KG1 (cell line): ENCODE data around the gene FAM83E.
"Not testable (repeated sequence)": the region's sequence is repeated elsewhere in the genome, so short reads cannot be mapped to it uniquely, and the experiment has no call there.

Source experiments
- DNase-seq: peaks from one replicate; lab custom pipeline; 2025; lab: John Stamatoyannopoulos, UW

Gene FAM83E

DNA sequence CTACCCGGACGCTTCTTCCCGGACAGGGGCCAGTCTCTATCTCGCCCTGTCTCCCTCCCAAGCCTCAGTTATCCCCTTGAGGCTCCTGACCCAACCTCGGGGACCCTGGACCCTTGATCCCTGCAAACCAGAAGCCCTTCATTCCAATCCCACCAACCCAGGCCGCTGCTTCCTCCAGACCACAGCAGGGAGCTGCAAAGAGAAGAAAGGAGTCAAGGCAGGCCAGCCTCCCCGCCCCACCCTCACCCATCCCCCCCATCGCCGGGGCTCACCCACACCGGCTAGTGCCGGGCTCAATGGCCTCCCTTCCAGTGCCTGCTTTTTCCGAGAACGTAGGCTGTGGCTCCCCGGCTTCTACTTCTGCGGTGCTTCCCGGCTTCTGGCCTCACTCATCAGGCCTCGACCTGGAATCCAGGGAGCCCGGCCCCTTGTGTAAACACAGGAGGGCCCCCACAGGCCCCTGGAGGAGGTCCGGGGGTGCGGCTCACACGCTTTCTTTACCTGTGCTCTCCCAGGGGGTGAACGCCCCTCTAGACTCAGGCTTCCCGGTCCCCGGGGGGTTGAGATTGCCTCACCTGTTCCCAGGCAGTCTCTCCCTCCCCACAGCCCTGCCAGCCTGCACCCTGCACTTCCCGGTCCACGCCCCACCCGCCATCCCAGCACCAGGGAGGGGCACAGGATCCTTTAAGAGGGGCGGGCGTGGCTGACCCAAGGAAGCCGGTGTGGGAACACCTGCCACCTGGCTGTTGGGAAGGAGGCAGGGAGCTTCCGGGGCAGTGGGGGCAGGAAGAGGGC is at the start of gene FAM83E:
Gene FAM83E, minus strand, starts transcription at position 641 of the 795 bp plus-strand sequence. CDS start 1,704 bp downstream, outside the sequence.
- DNase-seq: no peak

DNA sequence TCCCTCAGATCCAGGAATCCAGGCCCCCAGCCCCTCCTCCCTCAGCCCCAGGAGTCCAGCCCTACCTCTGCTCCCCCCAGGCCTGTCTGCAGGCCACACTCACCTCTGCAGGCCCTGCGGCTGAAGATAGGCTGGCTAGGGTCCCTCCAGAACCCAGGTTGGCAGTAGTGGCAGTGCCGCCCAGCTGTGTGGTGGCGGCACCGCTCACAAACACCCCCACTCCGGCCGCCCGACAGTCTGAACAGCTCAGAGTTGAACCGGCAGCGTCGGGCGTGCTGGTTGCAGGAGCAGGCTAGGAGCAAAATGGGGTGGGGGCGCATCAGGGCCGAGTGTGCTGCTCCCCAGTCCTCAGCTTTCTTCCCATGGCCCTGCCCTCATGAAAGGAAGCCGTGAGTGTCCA is 49.6 kb upstream of the FAM83E start:
- DNase-seq: no peak

DNA sequence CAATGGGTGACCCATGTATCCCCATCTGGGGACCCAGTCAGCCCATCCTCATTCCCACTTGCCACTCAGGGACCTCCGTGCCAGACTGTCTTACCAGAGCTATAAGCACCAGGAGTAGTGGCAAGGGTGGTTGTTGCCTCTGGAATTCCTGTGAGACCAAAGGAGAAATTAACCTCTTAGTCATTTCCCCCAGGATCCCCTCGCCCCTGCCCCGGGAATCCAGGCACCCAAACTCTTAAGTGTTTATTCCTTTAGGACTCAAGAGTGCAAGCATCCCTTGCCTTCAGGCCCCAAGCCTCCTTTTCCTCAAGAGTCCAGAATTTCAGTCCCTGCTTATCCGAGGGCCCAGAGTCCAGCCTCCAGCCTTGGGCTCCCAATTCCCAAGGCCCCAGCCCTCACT is 48.8 kb upstream of the FAM83E start:
- DNase-seq: no peak

DNA sequence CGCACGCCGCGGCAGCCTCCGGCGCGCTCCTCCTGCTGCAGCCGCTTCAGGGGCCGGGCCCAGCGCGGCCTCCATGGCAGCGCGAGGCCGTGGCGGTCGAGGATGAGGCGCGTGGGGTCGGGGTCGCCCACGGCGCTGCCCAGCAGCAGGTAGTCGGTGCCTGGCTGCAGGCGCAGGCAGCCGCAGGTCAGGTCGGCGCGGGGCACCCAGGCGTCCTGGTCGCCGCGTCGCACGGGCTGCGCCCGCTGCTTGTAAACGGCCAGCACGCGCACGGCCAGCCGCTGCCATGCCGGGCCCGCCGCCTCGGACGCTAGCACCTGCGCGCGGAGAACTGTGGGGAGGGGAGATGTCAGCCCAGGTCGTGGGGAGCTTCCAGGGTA is 46.8 kb upstream of the FAM83E start:
- no peak for DNase-seq

DNA sequence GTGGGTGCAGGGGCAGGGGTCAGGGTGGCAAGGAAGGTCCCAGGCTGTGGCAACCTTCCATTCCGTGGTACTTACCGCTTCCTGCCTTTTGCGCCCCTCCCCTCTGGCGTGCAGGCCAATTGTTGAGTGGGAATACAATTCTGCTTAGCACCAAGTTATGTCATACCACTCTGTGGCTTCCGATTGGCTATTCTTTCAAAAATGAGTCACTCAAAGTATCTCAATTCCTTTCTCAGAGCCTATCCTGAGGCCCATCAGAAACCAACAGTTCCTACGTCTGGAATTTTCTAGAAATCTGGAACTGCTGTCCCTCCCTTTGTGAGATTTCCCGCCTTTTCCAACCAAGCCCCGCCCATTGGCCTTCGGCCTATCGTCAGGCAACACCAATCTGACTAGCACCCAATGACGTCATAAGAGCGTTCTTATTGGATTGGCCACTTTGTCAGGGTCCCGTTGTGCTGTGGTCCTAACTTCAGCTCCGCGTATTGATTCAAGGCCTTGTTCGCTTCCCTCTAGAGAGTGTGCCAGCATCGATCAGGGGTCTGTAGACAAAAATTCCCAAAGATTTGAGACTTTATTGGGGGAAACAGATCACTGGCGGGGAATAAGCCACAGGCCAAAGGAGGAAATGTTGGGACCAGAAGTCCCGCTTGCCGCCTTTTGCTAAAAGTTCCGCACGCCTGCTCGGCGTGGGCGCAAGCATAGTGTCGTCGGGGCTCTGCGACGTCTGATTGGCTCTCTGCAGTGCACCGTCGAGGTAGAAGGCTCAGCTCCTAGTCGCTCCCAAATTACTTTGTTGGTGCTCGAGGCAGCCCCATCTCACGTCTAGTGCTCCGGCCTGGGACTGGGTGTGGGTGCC is 46.2 kb upstream of the FAM83E start:
- DNase-seq: peak; percentile 96

DNA sequence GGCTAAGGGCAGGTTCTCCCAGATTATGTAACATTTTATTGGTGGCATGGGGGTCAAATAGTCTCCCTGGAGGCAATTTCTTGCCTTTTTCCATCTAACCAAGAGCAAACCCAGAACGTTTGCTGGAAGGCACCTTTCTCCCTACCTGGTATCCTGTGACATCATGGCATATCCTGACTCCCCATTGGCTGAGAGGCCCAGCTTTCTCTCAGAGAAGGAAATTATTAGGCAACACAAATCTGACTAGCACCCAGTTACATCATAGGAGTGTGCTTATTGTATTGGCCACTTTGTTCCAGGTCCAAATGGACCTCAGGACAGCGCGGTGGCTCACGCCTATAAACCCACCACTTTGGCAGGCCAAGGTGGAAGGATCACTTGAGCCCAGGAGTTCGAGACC is 44.9 kb upstream of the FAM83E start:
- no peak for DNase-seq

DNA sequence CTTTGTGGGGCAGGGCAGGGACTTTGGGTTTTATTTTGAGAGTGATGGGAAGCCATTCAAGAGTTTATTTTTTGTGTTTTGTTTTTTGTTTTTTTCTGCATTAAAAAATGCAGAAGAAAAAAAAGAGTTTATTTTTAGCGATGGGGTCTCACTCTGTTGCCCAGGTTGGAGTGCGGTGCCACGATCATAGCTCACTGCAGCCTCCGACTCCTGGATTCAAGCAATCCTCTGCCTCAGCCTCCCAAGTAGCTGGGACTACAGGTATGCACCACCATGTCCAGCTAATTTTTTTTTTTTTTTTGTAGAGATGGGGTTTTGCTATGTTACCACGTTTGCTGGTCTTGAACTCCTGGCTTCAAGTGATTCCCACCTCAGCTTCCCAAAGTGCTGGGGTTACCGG is 43.6 kb upstream of the FAM83E start:
- no peak for DNase-seq

DNA sequence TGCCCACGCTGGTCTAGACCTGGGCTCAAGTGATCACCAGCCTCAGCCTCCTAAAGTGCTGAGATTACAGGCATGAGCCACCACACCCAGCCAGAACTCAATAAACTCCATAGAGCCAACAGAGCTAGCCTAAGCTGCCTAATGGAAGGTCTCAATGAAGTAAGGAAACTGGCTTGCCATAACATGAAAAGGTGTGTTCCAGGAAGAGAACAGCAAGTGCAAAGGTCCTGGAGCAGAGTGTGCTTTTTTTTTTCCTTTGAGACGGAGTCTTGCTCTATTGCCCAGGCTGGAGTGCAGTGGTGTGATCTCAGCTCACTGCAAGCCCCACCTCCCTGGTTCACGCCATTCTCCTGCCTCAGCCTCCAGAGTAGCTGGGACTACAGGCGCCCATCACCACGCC is 43.0 kb upstream of the FAM83E start:
- not testable (repeated sequence) for DNase-seq

DNA sequence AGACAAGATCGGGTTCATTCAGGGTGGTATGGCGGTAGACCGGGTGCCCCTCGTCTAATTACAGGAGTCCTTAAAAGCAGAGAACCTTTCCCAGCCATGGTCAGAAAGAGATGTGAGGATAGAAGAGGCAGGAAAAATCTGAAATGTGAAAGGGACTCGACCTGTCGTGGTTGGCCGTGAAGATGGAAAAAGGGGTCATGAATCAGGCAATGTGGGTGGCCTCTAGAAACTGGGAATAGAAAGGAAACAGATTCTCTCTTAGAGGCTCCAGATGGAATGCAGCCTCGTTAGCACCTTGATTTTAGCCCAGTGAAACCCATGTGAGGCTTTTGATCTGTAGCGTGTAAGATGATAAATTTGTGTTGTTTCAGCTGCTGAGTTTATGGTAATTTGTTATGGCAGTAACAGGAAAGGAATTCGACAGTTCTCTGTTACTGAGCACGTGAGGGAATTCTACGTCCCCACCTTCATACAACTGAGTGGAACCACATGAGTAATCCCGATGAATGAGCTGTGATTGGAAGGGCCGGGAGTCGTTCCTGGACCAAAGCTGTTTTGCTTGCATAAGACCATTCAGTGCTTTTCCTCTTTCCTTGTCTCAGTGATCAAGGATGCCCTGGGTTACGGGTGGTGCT is 42.1 kb upstream of the FAM83E start:
- no peak for DNase-seq

DNA sequence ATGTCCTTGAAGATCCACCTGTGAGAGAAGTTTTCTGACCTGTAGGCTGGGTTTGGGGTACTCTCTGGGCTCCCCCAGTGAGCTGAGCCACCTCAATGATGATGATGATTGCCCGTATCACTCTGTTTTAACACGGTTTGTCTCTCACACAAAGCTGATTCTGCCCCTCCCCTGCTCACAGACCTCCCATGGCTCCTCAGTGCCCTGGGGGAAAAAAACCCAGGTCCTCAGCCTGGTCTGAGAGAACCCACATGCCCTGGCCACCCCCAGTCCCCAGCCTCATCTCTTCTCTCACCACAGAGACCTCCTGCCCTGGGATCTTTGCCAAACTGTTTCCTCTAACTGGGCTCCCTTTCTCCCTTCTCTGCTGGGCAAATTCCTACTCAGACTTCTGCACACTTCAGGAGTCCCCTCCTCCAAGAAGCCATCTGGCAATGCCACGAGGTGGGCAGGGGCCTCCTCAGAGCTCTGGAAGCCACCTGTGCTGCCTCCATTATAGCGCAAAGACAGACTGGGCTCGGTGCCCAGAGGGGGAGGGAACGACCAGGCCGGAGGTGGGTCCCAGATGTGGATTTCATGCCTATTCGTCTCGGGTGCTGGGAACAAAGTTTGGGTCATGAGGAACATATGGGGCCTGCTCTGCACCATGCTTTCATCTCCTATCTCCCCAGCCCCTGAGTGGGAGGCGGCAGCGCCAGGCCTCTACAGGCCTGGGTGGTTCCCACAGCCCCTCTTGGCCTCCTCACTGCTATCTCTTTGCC is 39.6 kb upstream of the FAM83E start:
- DNase-seq: no peak

DNA sequence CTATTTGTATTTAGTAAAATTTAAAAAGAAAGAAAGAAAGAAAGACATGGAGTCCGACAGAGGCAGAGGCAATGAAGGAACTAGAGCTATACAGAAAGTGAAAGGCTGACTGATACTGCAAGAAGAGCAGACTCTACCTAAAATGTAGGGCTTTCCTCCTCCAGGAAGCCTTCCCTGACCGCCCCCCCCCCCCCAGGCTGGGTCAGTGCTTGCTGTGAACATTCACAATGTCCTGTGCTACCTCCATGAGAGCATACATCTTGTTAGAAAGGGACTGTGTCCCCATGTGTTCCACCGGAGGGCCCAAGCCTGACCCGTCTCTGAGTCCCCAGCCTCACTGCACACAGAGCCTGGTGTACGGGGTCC is 36.8 kb upstream of the FAM83E start:
- DNase-seq: no peak

DNA sequence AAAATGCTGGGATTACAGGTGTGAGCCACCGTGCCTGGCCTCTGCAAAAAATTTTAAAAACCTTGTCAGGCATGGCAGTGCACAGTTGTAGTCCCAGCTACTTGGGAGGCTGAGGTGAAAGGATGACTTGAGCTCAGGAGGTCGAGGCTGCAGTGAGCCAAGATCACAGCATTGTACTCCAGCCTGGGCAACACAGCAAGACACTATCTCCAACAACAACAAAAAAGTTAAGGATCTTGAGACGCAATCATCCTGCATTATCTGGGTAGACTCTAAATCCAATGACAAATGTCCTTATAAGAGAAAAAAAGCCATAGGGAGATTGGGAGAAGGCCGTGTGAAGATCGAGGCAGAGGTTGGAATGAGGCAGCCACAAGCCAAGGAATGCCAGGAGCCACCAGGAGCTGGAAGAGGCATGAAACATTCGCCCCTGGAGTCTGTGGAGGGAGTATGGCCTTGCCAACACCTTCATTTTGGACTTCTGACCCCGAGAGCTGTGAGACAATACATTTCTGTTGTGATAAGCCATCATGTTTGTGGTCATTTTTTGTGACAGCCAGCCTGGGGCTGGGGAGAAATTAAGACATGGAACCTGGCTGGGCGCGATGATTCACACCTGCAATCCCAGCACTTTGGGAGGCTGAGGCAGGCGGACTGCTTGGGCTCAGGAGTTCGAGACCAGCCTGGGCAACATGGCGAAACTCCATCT is 36.3 kb upstream of the FAM83E start:
- no peak for DNase-seq

DNA sequence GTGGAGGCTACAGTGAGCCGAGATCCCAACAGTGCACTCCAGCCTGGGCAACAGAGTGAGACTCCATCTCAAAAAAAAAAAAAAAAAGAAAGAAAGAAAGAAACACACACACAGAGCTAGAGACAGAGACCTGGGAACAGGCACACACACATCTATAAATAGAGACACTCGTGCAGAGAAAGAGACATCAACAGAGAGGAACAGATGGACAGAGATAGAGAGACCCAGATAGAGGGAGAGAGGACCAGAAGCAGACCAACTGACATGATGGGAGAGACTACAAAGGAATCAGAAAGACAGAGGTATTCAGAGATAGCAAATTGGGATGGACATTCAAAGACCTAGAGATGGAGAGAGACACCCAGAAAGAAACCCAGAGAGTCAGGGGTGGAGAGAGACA is 33.3 kb upstream of the FAM83E start:
- no peak for DNase-seq

DNA sequence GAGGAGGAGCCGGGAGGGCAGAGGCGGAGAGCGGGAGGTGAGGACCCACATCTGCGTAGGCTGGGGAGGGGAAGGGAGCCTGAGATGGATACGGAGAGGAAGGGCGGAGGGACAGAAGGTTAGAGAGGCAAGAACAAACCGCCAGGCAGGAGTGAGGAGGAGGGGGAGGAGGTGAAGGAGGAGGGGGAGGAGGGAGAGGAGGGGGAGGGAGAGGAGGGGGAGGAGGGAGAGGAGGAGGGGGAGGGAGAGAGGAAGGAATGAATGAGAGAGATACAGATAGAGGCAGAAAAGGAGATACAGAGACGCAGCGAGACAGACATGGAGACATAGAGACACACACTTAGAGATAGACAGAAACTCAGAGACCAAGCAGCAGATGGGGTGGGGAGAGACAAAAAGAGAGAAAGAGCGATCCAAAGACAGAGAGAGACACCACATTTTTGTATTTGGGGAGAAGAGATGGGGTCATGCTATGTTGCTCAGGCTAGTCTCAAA is 31.9 kb upstream of the FAM83E start:
- DNase-seq: no peak

DNA sequence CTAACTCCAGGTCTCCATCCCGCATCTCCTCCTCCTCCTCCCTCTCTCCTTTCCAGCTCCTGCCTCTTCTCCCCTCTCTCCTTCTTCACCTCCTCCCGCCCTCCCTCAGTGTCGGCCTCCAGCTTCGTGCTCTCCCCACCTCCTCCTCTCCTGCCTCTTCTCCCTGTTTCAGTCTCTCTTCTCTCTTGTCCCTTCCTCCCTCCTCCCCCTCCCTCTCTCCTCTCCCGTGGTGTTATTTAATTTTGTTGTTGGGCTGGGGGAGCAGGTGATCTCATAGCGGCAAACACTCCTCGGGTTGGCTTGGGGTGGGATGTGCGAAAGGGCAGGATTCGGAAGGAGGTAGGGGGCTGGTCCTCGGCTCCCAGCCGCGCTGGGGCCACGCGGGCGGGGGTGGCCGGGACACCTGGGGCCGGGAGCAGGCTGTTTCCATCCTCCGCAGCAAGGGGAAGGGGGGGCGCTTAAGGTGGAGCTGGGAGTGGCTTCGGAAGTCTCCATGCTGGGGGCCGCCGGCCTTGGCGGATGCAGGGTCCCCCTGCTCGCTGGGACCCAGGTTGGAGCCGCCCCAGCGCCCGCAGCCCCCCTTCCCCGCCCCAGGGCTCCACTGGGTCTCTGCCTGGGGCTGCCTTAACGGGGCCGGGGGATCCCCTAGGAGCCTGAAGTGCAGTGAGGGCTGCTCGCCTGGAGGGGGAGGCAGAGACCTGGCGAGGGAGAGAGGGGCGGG is 31.3 kb upstream of the FAM83E start, which contains the start of gene CA11:
Gene CA11, minus strand, starts transcription at position 187 of the 721 bp plus-strand sequence. CDS start 555 bp downstream, outside the sequence.
- peak; percentile 76 for DNase-seq

DNA sequence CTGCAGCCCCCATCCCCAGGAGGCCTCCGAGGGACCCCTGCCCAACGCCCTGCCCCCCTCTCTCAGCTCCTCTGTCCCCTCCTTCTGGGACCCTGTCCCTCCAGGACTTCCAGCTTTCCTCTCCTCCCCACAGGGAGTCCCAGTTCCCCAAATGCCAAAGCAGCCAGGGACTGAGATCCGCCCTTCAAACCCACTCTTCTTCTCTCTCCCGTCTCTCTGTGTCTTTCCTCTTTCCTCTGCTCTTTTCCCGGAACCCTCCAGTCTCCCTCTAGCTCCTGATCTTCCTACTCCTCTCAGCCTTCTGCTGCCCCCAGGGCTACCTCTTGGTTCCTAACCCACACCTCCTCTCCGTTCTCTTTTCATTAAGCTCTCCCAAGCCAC is 30.7 kb upstream of the FAM83E start:
- no peak for DNase-seq

DNA sequence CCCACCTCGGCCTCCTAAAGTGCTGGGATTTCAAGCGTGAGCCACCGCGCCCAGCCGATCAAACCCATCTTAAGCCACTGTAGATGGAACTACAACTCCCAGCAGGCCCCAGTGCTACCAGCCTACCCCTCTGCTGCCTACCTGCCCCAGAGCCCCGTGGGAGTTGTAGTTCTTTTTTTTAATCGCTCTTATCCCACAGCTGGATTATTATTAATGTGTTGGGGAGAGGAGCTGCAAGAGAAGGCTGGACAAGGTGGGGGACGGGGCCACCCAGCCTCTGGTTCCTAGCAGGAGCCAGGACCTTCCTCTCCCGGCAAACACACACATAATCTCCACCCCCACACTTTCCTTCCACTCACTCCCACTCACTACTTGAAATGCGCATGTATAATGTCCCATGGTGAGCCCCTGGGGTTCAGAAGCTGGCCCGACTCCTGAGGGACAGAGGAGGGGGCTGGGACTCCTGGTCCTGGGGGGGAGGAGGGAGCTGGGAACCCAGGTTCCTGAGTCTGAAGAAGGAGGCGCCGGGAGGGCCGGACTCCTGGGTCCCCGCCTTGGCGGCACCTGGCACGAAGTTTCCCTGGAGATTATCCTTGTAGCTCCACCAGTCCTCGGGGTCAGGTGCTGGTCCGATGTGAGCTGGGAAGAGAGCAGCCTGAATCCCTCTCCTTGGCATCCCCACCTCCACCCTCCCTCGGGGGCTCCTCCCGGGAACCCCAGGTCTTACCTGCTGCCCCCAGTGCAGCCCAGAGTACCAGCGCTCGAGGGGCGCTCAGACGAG is 30.2 kb upstream of the FAM83E start:
- DNase-seq: peak; percentile 14

DNA sequence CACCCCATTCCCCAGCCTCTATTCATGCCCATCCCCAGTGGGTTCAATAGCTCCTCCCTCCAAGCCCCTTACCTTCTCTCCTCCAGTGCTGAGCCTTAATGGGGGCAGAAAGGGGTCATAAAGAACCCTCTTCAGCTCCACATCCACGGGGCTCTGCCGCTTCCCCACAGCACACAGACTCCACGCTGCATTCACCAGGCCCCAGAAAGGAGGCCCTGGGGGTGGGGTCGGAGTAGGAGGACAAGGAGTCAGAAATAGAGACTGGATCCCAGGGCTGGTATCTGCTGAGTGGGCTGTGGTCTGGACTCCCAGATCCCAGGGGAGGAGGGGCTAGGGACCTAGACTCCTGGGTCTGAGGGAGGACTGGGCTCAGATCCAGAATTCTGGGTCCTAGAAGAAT is 29.5 kb upstream of the FAM83E start:
- no peak for DNase-seq

DNA sequence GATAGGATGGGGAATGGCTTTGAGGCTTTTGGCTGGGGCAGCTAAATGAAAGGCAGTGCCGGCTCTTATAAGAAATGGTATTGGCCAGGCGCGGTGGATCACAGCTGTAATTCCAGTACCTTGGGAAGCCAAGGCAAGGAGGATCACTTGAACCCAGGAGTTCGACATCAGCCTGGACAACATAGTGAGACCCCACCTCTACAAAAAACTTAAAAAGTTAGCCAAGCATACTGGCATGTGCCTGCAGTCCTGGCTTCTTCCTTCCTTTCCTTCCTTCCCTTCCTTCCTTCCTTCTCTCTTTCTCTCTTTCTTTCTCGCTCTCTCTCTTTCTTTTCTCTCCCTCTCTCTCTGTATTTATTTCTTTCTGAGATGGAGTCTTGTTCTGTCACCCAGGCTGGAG is 28.0 kb upstream of the FAM83E start:
- no peak for DNase-seq

DNA sequence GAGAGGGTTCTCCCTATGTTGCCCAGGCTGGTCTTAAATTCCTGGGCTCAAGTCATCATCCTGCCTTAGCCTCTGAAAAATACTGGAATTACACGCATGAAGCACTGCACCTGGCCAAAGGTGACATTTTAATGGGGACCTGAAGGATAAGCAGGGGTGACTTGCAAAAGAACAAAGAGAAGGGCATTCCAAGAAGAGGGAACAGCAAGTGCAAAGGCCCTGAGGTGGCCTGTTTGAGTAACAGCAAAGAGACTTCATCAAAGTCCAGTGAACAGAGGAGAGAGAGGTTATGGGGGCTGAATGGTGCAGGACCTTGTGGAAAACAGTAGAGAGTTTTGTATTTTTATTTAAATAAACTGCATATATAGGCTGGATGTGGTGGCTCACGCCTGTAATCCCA is 27.0 kb upstream of the FAM83E start:
- DNase-seq: no peak
